ENCODE measurements around the gene MSI1. TPM values are rescaled to one million over a fixed set of nuclear protein-coding genes. Genes with fewer than 3 reads are reported as not detected.

MSI1 gene
- total RNA-seq, 2 donors from 2014 or later, result 0.66 to 1.3 TPM

- no peaks in the 10 kb centered on the region for H3K27me3 ChIP-seq
- intact Hi-C loops (cut with DNase I), result no loop called here
These were observed 4.7 kb upstream of the MSI1 start for GRCh38 chr12:120373683-120374082.

GRCh38 chr12:120370343-120371243, 1.6 kb upstream of the MSI1 start:
- no peak for ATAC-seq
- Histone ChIP-seq H3K4me1 (peaks cover 39% of the 10 kb centered on the region), H3K27ac (no peak overlapping the region), H3K9me3 (no peaks in the 10 kb centered on the region), H3K36me3 (replicated peaks in 1 of 2; ENCODE audit: insufficient read depth in 1 of 2, low read depth in 2 of 2) (no peaks in the 10 kb centered on the region), H3K4me3 (no peak overlapping the region), H3K27me3 (no peaks in the 10 kb centered on the region)
- DNase-seq, result no peak
- TF ChIP-seq CTCF (IDR thresholded peaks at IDR 0.05), result no peak
- no peak for TF ChIP-seq POLR2A (IDR thresholded peaks at IDR 0.05)
- WGBS, 2 donors, result 64 to 69% methylated on average over 6 to 7 of the region's 7 CpGs
- intact Hi-C loops (cut with DNase I), result no loop called here

More at GRCh38 chr12:120373683-120374082, 4.7 kb upstream of the MSI1 start:
- no peak for ATAC-seq
- TF ChIP-seq CTCF (IDR thresholded peaks at IDR 0.05) (no peak), POLR2A (IDR thresholded peaks at IDR 0.05) (no peak)
- Histone ChIP-seq H3K4me3 (no peak overlapping the region), H3K27ac (no peak overlapping the region), H3K9me3 (no peaks in the 10 kb centered on the region), H3K36me3 (replicated peaks in 1 of 2; ENCODE audit: insufficient read depth in 1 of 2, low read depth in 2 of 2) (no peaks in the 10 kb centered on the region), H3K4me1 (peaks cover 21% of the 10 kb centered on the region)
- 91 to 93% methylated on average over 8 of the region's 8 CpGs for WGBS, 2 donors
- DNase-seq, result no peak

- TF ChIP-seq CTCF (IDR thresholded peaks at IDR 0.05) (no peak), POLR2A (IDR thresholded peaks at IDR 0.05) (no peak)
- H3K36me3 ChIP-seq (replicated peaks in 1 of 2; ENCODE audit: insufficient read depth in 1 of 2, low read depth in 2 of 2), result no peaks in the 10 kb centered on the region
- DNase-seq, result peak in 1 of 4 donors; percentile 17
- no peaks in the 10 kb centered on the region for H3K27me3 ChIP-seq
- H3K27ac ChIP-seq, result no peak overlapping the region
- intact Hi-C loops (cut with DNase I), result no loop called here
- no peaks in the 10 kb centered on the region for H3K9me3 ChIP-seq
- ATAC-seq, result no peak
- H3K4me1 ChIP-seq, result peaks cover 46% of the 10 kb centered on the region
- no peak overlapping the region for H3K4me3 ChIP-seq
- WGBS, 2 donors, result 9 to 15% methylated on average over 22 to 26 of the region's 26 CpGs
These were observed 809 bp upstream of the MSI1 start for GRCh38 chr12:120369603-120370342.

- H3K36me3 ChIP-seq (replicated peaks in 1 of 2; ENCODE audit: insufficient read depth in 1 of 2, low read depth in 2 of 2), result no peaks in the 10 kb centered on the region
- peak overlapping the region; percentile 33 to 72 (median 60) for H3K27ac ChIP-seq
- H3K4me3 ChIP-seq, result peak overlapping the region; percentile 12 to 47
- TF ChIP-seq CTCF (IDR thresholded peaks at IDR 0.05), result no peak
- no peak for TF ChIP-seq POLR2A (IDR thresholded peaks at IDR 0.05)
- no peaks in the 10 kb centered on the region for H3K9me3 ChIP-seq
- DNase-seq, result peak in 3 of 4 donors; percentile 31 to 34 (median 32)
- no peaks in the 10 kb centered on the region for H3K27me3 ChIP-seq
- peaks cover 46% of the 10 kb centered on the region for H3K4me1 ChIP-seq
- peak; percentile 4 for ATAC-seq
- WGBS, 2 donors, result 2 to 20% methylated on average over 23 to 45 of the region's 86 CpGs
- intact Hi-C loops (cut with DNase I), result no loop called here
These were observed 808 bp downstream of the MSI1 start for GRCh38 chr12:120367924-120368788.

All from body of pancreas (tissue), 4 donors.